H9 (cell line): ENCODE measurements around the gene C1orf105. TPM values are rescaled to one million over a fixed set of nuclear protein-coding genes. Genes with fewer than 3 reads are reported as not detected.
A peak's percentile ranks its signal among the peaks of the same experiment; 100 is the strongest.

Experiments used
- DNase-seq: peaks from one replicate; pipeline ENCODE4 v3.0.0-alpha.2; 2017
- H2AFZ ChIP-seq: one replicate; pipeline ENCODE4 v1.6.1; 2013; ENCODE audit warnings: mild to moderate bottlenecking, low read length, control low read depth, moderate library complexity
- H2AK5ac ChIP-seq: 2 replicates; pipeline ENCODE4 v1.6.1; 2013; ENCODE audit warnings: low read length, control low read depth, mixed read lengths; ENCODE audit not compliant: insufficient read length
- H2BK120ac ChIP-seq: one replicate; pipeline ENCODE4 v1.6.1; 2013; ENCODE audit warnings: low read depth, mild to moderate bottlenecking, low read length, control low read depth, inconsistent platforms; ENCODE audit not compliant: poor library complexity, severe bottlenecking
- H2BK12ac ChIP-seq: 2 replicates; pipeline ENCODE4 v1.6.1; 2013; ENCODE audit warnings: low read length, control low read depth, mixed read lengths, low read depth; ENCODE audit not compliant: insufficient read length
- H2BK15ac ChIP-seq: 2 replicates; pipeline ENCODE4 v1.6.1; 2013; ENCODE audit warnings: low read depth, low read length, control low read depth
- H2BK20ac ChIP-seq: one replicate; pipeline ENCODE4 v1.6.1; 2013; ENCODE audit warnings: low read depth, mild to moderate bottlenecking, low read length, control low read depth, inconsistent platforms; ENCODE audit not compliant: poor library complexity, severe bottlenecking
- H2BK5ac ChIP-seq: 2 replicates; pipeline ENCODE4 v1.6.1; 2013; ENCODE audit warnings: low read length, control low read depth, mixed read lengths; ENCODE audit not compliant: insufficient read length
- H3K14ac ChIP-seq: 2 replicates; pipeline ENCODE4 v1.6.1; 2013; ENCODE audit warnings: low read length, control low read depth; ENCODE audit not compliant: insufficient read depth
- H3K18ac ChIP-seq: 2 replicates; pipeline ENCODE4 v1.6.1; 2013; ENCODE audit warnings: low read depth, mild to moderate bottlenecking, mixed read lengths, low read length, control low read depth; ENCODE audit not compliant: insufficient read length
- H3K23ac ChIP-seq: 2 replicates; pipeline ENCODE4 v1.6.1; 2013; ENCODE audit warnings: low read length, control low read depth, mixed read lengths, low read depth; ENCODE audit not compliant: insufficient read length
- H3K23me2 ChIP-seq: 2 replicates; pipeline ENCODE4 v1.6.1; 2013; ENCODE audit warnings: low read depth, mild to moderate bottlenecking, mixed read lengths, low read length, control low read depth; ENCODE audit not compliant: insufficient read length, poor library complexity, severe bottlenecking
- H3K27ac ChIP-seq: 2 replicates; pipeline ENCODE4 v1.5.1; 2013; ENCODE audit warnings: low read length, control low read depth, mixed read lengths, low read depth; ENCODE audit not compliant: insufficient read length
- H3K27me3 ChIP-seq: 2 replicates; pipeline ENCODE4 v1.6.1; 2013; ENCODE audit warnings: low read length, control low read depth, inconsistent platforms; ENCODE audit not compliant: insufficient read depth
- H3K4ac ChIP-seq: 2 replicates; pipeline ENCODE4 v1.6.1; 2013; ENCODE audit warnings: low read depth, mild to moderate bottlenecking, control low read depth, inconsistent platforms, low read length, moderate library complexity
- H3K4me1 ChIP-seq: 2 replicates; pipeline ENCODE4 v1.6.1; 2013; ENCODE audit warnings: low read length, control low read depth, inconsistent platforms; ENCODE audit not compliant: insufficient read depth
- H3K4me2 ChIP-seq: 2 replicates; pipeline ENCODE4 v1.6.1; 2013; ENCODE audit warnings: low read length, control low read depth, mixed read lengths; ENCODE audit not compliant: insufficient read length, insufficient read depth
- H3K56ac ChIP-seq: 2 replicates; pipeline ENCODE4 v1.6.1; 2013; ENCODE audit warnings: low read depth, mild to moderate bottlenecking, mixed read lengths, low read length, control low read depth; ENCODE audit not compliant: insufficient read length
- H3K79me1 ChIP-seq: 2 replicates; pipeline ENCODE4 v1.6.1; 2013; ENCODE audit warnings: low read depth, mild to moderate bottlenecking, moderate library complexity, low read length, control low read depth, inconsistent platforms; ENCODE audit not compliant: insufficient read depth, poor library complexity, severe bottlenecking
- H3K79me2 ChIP-seq: 2 replicates; pipeline ENCODE4 v1.6.1; 2013; ENCODE audit warnings: low read length, control low read depth, inconsistent platforms; ENCODE audit not compliant: insufficient read depth
- H3K9ac ChIP-seq: 2 replicates; pipeline ENCODE4 v1.6.1; 2013; ENCODE audit warnings: low read length, control low read depth, mixed read lengths; ENCODE audit not compliant: insufficient read length; ENCODE audit errors: extremely low read depth
- H3K9me3 ChIP-seq: one replicate; pipeline ENCODE4 v1.6.1; 2013; ENCODE audit warnings: low read depth, low read length, inconsistent platforms; ENCODE audit not compliant: control insufficient read depth
- H3T11ph ChIP-seq: one replicate; pipeline ENCODE4 v1.6.1; 2013; ENCODE audit warnings: mild to moderate bottlenecking, low read length, control low read depth, inconsistent platforms
- H4K20me1 ChIP-seq: one replicate; pipeline ENCODE4 v1.6.1; 2013; ENCODE audit not compliant: control insufficient read depth, insufficient read length, insufficient read depth
- H4K5ac ChIP-seq: 2 replicates; pipeline ENCODE4 v1.6.1; 2013; ENCODE audit warnings: low read depth, mild to moderate bottlenecking, mixed read lengths, low read length, control low read depth; ENCODE audit not compliant: insufficient read length
- H4K8ac ChIP-seq: replicated peaks from 2 replicates; pipeline ENCODE4 v1.6.1; 2013; ENCODE audit warnings: low read length, control low read depth, mixed read lengths, low read depth; ENCODE audit not compliant: insufficient read length
- H4K91ac ChIP-seq: 2 replicates; pipeline ENCODE4 v1.6.1; 2013; ENCODE audit warnings: low read depth, mild to moderate bottlenecking, moderate library complexity, mixed read lengths, low read length, control low read depth; ENCODE audit not compliant: insufficient read length
- H3K27ac Mint-ChIP-seq, 3 experiments: 2 replicates in 2 of 3; 3 replicates in 1 of 3; pipeline ENCODE4 v1.8.0; 2020 to 2021; ENCODE audit warnings: mixed read lengths in 3 of 3, mild to moderate bottlenecking in 1 of 3, moderate library complexity in 1 of 3
- H3K27me3 Mint-ChIP-seq: 2 replicates; pipeline ENCODE4 v1.8.0; 2021; ENCODE audit warnings: low read depth, mild to moderate bottlenecking, moderate library complexity, mixed read lengths
- H3K36me3 Mint-ChIP-seq, 3 experiments: 2 replicates in 2 of 3; 3 replicates in 1 of 3; pipeline ENCODE4 v1.8.0; 2020 to 2021; ENCODE audit warnings: low read depth in 3 of 3, mixed read lengths in 3 of 3; ENCODE audit not compliant: insufficient read depth in 1 of 3
- H3K4me1 Mint-ChIP-seq, 2 experiments: 2 replicates each; pipeline ENCODE4 v1.8.0; 2020; ENCODE audit warnings: mixed read lengths in 2 of 2
- H3K4me3 Mint-ChIP-seq, 2 experiments: 2 replicates in 1 of 2; 3 replicates in 1 of 2; pipeline ENCODE4 v1.8.0; 2020 to 2021; ENCODE audit warnings: mild to moderate bottlenecking in 2 of 2, mixed read lengths in 2 of 2, moderate library complexity in 1 of 2
- H3K9me3 Mint-ChIP-seq, 2 experiments: 2 replicates in 1 of 2; 3 replicates in 1 of 2; pipeline ENCODE4 v1.8.0; 2020; ENCODE audit warnings: mild to moderate bottlenecking in 2 of 2, mixed read lengths in 2 of 2, moderate library complexity in 1 of 2
- CTCF ChIP-seq: fragments of 200-600 bp; sonication (generic); conservative IDR thresholded peaks from 3 replicates; pipeline ENCODE4 v1.8.0; 2021; ENCODE audit warnings: antibody characterized with exemption, mild to moderate bottlenecking
- WGBS: extraction: QIAGEN DNeasy Blood & Tissue Kit; methylation state at CpG from one replicate; pipeline ENCODE4 v1.1.7; 2013; ENCODE audit warnings: missing lambda C conversion rate, low lambda C conversion rate, mixed read lengths; ENCODE audit not compliant: insufficient read length; ENCODE audit errors: extremely low coverage; 5-methylcytosine and 5-hydroxymethylcytosine counted together
- total RNA-seq: library from RNA; stranded (reverse); gene quantifications from 2 replicates; pipeline ENCODE4 v1.2.1, GENCODE V29; 2021

Gene C1orf105
- total RNA-seq, 1 experiment from 2014 or later: not detected

DNA sequence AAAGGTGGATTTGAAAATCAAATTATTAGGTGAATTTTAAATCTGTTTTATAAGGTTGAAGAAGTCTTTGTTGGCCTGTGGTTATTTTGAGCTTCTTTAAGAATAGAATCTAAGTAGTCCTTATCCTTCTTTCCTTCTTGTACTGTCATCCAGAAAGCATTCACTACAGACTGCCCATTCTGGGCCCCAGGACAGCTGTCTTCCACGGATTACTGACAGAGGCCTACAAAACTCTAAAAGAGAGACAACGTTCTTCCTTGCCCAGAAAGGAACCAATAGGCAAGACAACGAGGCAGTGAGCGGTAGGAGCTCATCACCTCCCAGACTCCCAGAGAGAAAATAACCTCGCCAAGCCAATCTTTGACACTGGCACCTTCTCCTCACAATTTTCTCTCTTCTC is 47.8 kb downstream of the C1orf105 start:
- Histone ChIP-seq H2BK12ac (no peak overlapping the region), H3K79me2 (no peaks in the 10 kb centered on the region), H3K9me3 (no peaks in the 10 kb centered on the region), H3K4me1 (no peaks in the 10 kb centered on the region), H3K18ac (no peak overlapping the region), H2BK120ac (no peak overlapping the region), H3K4ac (no peak overlapping the region), H3T11ph (no peak overlapping the region), H3K27ac (no peak overlapping the region), H2BK15ac (peak overlapping the region; percentile 48; the same call in 1 of the 2 replicates), H4K8ac (no peak overlapping the region), H3K14ac (no peak overlapping the region), H3K4me2 (no peak overlapping the region), H3K79me1 (no peaks in the 10 kb centered on the region), H3K27me3 (no peaks in the 10 kb centered on the region), H2AK5ac (no peak overlapping the region), H2BK5ac (no peak overlapping the region), H3K56ac (no peak overlapping the region), H4K5ac (no peak overlapping the region), H3K23ac (no peak overlapping the region), H2BK20ac (no peak overlapping the region), H4K91ac (no peak overlapping the region), H3K9ac (no peak overlapping the region), H2AFZ (no peak overlapping the region), H3K23me2 (no peaks in the 10 kb centered on the region), H4K20me1 (no peaks in the 10 kb centered on the region)
- Mint-ChIP-seq H3K27me3 (no peaks in the 10 kb centered on the region), H3K36me3 (no peaks in the 10 kb centered on the region), H3K4me1 (no peaks in the 10 kb centered on the region), H3K27ac (no peak overlapping the region), H3K4me3 (no peak overlapping the region), H3K9me3 (no peaks in the 10 kb centered on the region)
- DNase-seq: no peak
- no peak for TF ChIP-seq CTCF
- no CpG with 5 or more reads among the region's 5 CpGs for WGBS
